Measurements from ENCODE around the gene NFATC4.
A peak's percentile ranks its signal among the peaks of the same experiment; 100 is the strongest.
"Not testable (repeated sequence)": the region's sequence is repeated elsewhere in the genome, so short reads cannot be mapped to it uniquely, and the experiment has no call there.

The NFATC4 gene

DNA sequence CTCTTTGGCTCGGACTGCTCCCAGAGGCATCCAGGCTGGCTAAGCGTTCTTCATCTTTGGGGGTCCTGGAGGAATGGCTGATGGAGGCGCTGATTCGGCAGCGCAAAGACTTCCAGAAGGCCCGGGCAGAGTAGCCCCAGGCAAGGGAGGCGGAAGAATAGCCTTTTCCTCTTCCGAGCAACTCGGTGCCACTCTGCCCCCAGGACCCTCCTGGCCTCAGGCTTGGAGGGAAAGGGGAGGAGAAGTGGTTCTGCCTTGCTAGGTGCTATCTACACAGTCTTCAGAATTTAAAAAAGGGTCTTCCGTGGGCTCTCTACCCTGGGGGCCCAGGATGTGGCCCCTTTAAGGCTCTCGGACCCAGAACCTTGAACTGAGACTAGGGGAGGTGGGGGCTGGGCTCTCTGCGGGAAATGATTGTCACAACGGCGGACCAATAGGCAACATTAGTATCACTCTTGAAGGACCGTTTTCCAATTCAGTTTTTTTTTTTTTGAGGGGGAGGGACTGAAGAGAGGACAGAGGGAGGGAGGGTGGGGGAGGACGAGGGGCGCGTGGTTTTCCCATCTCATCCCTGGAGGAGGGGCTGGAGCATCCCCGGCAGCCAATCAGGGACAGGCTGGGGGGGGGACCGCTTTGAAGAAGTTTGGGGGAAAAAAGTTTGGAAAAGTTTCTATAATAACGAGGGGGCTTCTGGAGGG, at the start of gene NFATC4:
NFATC4 (plus strand) TSS at position 671 of the 698 bp plus-strand sequence. CDS start 157 bp downstream, outside the sequence.
- no peak for DNase-seq

DNA sequence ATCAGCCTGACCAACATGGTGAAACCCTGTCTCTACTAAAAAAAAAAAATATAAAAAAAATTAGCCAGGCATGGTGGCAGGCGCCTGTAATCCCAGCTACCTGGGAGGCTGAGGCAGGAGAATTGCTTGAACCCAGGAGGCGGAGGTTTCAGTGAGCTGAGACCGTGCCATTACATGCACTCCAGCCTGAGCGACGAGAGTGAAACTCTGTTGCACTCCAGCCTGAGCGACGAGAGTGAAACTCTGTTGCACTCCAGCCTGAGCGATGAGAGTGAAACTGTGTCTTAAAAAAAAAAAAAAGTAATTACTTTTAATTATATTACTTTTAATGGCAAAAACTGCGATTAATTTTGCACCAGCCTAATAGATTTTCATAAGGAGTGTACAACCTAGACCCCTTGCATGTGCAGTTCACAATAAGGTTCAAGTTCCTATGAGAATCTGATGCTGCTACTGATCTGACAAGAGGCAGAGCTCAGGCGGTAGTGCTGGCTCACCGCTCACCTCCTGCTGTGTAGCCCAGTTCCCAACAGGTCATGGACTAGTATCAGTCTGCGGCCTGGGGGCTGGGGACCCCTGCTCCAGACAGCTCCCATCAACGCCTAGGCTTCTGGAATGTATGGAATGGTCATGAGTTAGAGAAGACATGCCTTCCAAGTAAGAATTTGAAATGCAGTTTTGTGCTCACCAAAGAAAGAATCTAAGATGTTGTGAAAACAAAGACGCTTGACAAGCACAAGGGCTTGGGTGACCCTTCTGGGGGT, 46.6 kb upstream of the NFATC4 start:
- DNase-seq = no peak

DNA sequence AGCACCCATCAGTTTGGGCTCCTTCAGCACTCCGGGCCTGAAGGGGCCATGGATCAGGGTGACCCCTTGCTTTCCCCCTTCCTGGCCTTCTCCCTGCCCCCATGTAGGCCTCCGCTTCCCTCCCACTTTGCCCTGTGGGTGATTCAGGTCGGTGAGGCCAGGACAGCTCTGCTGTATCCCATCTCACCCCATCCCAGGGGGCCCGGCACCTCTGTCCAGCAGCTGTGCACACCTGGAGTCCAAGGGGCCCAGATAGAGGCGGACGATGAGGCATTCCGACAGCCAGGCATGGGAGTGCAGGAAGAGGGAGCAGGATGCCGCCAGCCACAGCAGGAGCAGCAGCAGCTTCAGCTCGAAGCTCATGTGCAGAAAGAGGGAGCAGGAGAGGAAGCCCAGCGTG, 45.3 kb upstream of the NFATC4 start:
- DNase-seq = no peak

DNA sequence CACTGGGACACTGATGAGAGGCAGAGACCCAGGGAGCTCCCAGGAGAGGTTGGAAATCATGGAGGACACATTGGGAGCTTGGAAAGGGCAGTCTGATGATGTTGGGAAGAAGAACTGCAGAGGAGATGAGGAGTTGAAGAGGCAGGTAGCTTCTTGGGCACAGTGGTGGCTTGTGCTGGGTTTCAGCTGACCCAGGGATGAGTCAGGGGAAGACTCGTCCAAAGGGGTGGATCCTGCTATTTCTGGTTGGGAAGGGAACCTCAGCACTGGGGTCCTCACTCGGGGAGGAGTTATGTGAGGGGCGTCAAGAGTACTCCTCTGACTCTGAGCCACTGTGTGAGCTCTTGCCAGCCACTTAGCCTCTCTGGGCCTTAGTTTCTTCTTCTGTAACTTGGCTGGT, 44.6 kb upstream of the NFATC4 start:
- no peak for DNase-seq

DNA sequence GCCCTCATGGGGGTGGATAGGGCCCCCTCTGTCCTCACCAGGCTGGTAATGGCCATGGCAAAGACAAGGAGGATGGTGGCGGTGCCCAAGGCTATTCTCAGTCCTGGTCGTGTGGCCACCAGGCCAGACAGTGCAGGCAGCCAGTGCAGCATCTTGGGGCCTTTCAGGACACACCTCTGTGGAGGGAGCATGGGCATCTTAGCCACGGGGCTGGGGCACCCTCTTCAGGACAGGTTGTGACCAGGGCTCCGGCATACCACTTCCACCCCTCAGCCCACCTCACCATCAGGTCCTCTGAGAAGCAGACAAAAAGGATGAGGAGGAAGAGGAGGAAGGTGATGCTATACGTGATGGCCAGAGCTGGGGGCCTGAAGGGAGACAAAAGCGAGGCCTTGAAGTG, 44.0 kb upstream of the NFATC4 start:
- no peak for DNase-seq

DNA sequence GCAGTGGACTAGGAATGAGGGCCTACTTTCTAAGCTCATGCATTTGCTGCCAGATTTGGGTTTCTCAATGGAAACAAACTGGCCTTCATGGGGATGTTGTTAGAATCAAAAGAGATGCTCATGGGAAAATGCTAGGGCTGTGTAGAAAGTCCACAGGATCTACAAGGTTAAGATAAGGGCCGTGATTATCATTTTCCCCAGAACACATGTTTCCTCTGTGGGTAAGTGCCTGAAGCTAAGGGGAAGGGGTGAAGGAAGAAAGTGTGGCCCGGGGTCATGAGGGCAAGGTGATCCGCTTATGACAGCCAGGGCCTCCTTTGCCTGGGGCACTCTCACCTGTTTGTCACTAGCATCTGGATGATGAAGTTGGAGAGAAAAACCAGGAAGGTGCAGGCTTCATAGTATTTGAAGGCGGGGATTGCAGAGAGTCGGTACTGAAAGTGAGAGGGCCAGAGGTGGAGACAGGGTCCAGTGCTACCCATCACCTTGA, 42.9 kb upstream of the NFATC4 start:
- no peak for DNase-seq

DNA sequence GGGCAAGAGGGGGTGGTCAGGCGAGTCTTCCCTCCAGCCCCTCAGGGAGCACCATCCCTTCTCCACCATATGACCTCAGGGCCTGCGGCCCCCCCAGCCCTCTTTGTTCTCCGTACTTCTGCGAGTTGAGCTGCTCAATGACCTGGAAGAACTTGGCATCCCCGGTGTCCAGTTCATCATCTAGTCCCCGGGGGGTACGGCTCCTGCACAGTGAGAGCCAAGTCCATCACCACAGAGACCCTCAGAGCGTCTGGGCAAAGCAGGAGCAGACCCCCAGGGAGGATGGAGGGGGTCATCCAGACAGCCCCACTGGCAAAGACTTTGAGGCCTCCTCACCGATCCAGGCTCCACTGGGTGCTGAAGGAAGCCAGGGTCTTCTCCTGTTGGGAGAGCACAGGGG, 42.0 kb upstream of the NFATC4 start:
- no peak for DNase-seq

DNA sequence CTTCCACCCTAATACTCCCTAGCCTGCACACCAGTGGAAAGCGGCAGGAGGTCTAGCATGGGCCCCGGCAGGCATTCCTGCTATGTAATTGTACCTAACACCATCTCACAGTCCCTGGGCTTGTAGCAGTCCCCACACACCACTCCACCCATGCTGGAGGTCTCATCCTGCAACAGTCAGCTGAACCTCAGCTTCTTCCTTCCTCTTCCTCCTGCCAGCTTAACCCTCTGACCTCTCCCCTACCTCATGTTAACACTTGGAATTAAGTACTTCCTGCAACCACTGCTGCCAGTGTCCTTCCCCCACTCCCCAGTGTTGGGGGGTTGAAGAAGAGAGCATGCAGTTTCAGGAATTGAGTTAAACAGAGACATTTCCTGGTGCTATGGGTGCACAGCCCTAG, 40.7 kb upstream of the NFATC4 start:
- DNase-seq = no peak

DNA sequence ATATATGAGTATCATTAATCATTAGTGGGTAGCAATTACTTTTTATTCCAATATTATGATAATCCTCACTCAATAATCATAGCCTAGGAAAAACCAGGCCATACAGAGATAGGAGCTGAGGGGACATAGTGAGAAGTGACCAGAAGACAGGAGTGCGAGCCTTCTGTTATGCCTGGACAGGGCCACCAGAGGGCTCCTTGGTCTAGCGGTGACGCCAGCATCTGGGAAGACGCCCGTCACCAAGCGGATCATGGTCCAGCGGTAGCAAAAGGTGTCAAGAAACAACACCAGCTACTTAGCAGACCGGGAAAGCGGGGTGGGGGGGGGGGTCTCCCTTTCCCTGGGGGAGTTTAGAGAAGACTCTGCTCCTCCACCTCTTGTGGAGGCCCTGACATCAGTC, 40.1 kb upstream of the NFATC4 start:
- not testable (repeated sequence) for DNase-seq

DNA sequence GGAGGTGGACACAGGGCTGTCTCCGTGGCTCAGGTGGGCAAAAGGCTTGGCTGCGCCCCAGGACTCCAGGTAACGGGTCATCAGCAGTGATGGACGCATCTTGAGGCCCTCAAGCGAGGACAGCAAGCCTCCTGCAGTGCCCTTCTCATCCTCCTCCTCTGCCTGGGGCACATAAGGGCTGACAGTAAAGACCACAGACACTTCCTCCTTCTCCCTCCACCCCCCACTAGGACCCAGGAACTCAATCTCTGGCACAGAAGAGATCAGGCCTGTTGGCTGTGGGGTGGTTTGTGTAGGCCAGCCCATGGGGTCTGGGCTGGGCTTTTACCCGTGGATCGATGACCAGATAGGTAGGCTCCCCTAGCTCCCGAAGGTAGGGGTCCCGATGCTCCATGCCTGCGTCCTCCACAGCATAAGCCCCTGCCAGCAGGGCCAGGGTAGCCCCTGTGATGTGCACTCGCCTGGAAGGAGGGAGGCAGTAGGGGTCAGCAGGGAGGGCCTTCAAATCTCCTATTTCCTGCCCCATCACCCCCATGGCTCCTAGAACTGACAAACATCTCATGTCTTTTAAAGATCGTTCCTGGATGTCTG, 38.8 kb upstream of the NFATC4 start:
- DNase-seq = no peak

DNA sequence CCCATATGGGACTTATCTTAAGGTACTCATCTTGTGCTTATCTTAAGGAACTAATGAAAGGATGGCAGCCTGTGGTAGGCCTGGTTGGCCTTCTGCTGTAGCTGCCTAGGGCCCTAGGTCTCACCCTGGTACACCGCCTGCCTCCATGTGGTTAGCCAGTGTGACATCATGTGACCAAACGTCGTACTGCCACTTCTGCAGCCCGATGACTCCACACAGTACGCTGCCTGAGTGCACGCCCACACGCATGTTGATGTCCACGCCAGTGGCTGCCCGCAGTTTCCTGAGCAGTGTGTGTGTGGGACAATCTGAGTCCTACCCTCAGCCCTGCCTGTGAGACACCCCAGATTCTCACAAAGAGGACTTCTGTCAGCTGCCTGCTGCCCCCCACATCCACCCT, 38.2 kb upstream of the NFATC4 start:
- peak; percentile 24 for DNase-seq

DNA sequence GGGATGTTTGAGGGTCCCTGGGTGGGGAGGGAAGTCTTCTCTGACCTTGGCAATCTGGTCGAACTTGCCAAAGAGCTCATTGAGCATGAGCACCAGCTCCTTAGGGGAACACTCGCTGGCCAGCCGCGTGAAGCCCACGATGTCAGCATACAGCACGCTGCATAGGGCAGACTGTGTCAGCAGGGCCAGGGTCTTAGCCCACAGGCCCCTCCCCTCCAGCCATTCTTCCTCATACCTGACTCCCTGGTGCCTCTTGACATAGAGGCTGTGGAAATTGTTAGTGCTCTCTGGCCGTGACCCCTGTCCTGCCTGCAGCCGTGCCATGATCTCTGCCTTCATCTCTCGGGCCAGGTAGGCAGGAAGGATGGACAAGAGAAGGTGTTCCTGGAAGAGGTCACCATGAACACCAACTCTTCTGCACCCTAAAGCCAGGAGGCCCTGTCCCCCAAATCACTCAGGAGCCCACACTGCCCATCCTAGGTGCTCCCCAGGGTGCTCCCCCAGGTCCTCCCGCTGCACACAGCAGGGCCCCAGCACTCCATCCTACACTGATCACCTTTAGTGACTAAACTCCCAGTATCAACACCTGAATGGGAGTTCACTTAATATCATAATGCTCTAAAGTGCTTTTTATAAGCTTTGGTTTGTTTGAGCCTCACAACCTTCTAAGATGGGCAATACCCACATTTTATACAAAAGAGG, 36.9 kb upstream of the NFATC4 start:
- no peak for DNase-seq

DNA sequence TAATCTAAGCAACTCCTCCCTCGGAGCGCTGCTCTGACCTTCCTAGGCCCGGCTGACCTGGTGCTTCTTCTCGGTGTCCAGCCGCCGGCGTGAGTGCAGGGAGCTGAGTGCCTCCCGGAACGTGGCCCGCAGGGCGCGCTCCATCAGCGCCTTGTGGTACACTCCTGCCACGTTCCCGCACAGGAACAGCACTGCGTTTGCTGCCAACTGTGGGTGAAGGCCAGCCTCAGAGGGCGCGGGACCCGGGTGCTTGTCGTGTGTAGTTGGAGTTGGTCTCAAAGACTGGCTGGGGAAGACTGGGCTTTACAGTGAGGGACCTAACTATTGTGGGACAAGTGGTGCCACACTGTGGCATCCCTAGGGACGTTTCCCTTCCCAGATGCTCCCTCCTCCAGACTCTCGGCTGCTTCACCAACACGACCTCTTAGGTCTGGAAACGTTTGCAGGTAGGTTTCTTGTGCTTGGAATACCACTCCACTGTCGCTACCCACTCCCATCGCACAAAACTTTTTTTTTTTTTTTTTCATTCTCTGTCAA, 36.2 kb upstream of the NFATC4 start:
- DNase-seq = no peak

DNA sequence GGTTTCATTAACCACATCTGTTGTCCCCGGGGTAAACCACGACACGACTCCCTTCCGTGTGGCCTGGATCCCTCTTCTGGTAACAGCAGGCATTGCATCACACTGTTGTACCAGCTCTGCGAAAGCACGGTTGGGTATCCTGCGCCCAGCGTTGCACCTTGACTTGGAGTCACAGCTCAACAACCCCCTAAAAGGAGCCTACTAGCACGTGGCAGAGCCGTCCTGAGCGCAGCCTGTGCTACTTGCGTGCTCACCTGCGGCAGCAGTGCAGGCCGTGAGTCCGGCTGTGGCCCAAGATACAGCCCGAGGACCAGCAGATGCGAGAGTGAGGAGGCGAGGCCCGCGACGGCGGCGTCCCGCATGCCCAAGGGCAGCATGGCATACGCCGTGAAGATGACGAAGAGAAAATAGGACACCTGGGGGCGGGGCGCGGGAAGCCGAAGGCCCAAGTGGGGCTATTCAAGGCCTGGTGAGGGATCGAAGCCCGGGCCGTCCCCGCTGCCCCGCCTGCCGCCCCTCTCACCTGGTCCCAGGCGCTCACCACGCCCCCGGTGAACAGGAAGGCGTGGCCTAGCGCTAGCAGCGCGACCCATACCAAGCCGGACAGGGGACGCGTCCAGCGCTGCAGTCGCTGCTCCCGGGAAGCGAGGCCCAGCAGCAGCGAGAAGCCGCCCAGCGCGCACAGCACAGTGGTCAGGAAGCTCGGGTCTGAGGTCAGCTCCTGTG, 35.6 kb upstream of the NFATC4 start:
- DNase-seq = peak; percentile 81

DNA sequence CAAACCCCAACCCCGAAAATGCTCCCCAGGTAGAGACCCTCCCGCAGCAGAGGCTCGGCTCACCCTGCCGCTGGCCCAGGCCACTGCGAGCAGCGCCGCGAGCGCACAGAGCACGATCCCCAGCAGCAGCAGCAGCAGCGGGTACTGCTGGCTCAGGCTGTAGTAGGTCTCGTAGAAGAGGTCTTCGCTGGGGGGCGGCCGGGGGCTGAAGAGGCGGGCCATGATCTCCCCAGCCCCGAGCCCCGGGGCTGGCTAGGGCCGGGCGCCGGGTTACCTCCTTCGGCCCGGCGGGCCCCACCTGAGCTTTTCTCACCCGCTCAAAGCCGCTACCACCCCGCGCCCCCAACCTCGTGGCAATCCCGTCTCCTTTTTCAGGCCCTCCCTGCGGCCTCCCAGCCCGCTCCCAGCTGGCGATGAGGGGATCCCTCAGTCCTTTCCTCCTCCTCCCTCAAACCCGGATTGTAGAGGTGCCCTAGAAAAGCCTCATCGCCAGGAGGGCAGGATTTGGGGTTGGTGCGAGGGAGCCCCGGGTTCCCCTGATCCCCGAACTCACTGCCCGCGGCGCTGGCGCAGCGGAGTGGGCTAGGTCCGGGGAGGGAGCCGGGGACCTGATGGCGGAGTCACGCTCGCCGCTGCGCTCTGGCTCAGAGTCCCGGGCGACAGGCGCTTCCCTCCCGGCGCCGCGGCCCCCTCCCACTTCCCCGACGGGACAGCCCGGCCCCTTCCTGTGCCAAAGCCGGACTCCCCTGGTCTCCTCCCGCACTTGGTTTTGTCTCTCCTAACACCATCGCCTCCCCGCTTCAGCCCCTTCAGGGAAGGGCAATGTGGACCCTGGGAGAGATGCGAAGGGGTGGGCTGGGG, 33.3 kb upstream of the NFATC4 start, which contains the start of gene ADCY4:
ADCY4 (minus strand) TSS at position 641 of the 861 bp plus-strand sequence; CDS start at position 222, 419 bp downstream.
- no peak for DNase-seq

DNA sequence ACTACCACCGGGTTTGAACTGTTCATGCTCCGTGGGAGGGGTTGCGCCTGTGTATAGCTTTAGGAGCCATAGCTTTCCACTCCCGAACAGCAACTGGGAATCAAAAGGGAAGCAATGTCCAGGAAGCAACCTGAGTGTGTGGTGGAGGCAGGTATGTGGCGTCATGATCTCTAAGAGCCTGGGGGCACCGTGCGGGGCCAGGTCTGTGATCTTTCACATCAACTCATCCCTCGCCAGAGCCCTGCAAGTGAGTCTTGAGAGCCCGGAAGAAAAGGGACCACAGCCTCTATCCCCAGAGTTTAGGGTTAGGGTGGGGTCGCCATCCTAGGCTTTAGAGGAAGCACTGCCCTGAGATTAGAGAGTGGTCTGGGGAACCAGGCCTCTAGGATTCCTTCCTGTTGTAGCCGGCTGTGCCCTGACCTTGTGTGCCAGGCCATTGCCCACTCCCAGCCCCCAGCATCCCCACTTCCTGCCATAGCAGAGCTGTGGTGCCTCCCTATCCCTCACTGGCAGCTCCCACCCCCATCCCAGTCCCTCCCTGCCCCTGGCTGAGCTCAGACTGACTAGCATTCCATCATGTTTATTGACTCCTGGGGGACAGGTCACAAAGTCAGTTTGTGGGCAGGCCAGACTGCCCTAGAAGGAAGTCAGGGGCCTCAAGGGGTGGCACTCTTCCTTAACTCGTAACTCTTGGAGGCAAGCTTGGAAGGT, 32.4 kb upstream of the NFATC4 start:
- DNase-seq = no peak

DNA sequence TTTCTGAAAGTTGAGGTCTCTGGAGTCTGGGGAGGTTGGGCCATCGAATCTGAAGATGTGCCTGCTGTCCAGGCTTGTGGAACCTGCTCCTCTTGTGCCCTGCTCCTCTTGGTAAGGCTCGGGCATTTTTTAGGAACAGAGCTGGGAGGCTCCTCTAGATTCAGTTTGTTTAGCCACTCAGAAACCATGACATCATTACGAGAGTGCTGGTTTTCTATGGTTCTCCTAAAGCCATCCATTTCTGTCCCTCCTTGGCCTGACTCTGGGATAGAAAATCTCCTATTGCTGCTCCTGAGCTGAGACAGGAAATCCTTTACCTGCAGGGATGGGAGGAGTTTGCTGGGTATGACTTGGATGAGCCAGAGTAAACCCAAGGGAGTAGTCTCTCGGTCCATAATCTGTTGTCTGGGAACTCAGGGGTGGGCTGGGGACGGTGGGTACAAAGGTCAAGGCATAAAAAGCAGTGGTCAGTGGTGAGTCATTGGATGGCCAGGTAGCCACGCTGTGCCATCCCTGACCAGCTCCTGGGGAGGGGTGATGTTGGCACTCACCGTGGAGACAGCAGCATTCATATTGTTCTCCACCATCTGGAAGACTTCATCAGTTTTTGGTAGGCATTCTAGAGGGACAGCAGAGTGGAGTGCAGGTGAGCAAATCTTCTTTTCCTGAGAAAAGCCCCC, 30.7 kb upstream of the NFATC4 start:
- DNase-seq = no peak

DNA sequence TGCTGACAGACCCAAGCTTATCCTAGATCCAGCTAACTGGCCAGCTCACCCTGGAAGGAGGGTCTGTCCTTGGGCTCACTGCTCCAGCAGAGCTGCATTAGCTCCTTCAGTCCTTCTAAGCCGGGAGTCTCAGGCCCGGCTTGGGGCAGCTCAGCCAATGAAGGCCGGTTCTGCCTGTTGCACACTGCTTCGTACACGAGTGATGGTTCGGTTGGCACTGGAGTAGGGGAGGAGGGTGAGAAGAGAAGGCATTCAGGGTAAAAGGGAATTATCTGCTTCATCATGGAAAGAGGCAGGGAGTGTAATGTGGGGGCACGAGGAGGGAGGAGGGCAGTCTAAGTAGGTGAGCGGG, 30.2 kb upstream of the NFATC4 start:
- no peak for DNase-seq

DNA sequence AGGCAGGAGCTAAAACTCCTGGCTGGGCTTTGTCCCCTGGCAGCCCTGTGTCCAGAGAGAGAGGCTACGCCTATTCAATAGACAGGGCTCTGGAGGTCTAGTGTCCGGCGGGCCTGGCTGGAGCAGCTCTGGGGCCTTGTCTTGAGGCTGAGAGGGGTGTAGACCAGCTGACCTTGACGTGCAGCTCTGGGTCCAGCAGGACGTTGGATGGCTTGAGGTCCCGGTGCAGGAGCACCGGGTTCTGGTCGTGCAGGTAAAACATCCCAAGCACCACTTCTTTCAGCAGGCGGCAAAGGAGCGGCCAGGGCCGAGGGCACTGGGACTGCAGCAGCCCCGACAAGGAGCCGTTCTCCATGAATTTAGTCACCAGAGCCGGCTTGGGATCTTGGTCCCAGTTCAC, 29.1 kb upstream of the NFATC4 start:
- no peak for DNase-seq
